GOT3 (cell line): ENCODE data around the gene KRTAP5-6.
"Not testable (repeated sequence)": the region's sequence is repeated elsewhere in the genome, so short reads cannot be mapped to it uniquely, and the experiment has no call there.

ENCODE experiments used
- DNase-seq: peaks from one replicate; lab custom pipeline; 2025; ENCODE audit warnings: mixed read lengths; lab: John Stamatoyannopoulos, UW

Gene KRTAP5-6

GRCh38 chr11:1661454-1662269 lies 35.3 kb upstream of the KRTAP5-6 start:
- not testable (repeated sequence) for DNase-seq

GRCh38 chr11:1662699-1663283 lies 34.2 kb upstream of the KRTAP5-6 start:
- DNase-seq = not testable (repeated sequence)

- no peak for DNase-seq
Measured at GRCh38 chr11:1665313-1665712, 31.7 kb upstream of the KRTAP5-6 start.

GRCh38 chr11:1667121-1667850 lies 29.7 kb upstream of the KRTAP5-6 start:
- no peak for DNase-seq

- DNase-seq = no peak
Measured at GRCh38 chr11:1667906-1668305, 29.1 kb upstream of the KRTAP5-6 start.

GRCh38 chr11:1668911-1669473 lies 28.0 kb upstream of the KRTAP5-6 start:
- no peak for DNase-seq

GRCh38 chr11:1669546-1670218 lies 27.3 kb upstream of the KRTAP5-6 start:
- no peak for DNase-seq

- DNase-seq = not testable (repeated sequence)
Measured at GRCh38 chr11:1670457-1670856, 26.5 kb upstream of the KRTAP5-6 start.

GRCh38 chr11:1670905-1671371 lies 26.1 kb upstream of the KRTAP5-6 start:
- DNase-seq = no peak

- DNase-seq = no peak
Measured at GRCh38 chr11:1671658-1672057, 25.3 kb upstream of the KRTAP5-6 start.

- no peak for DNase-seq
Measured at GRCh38 chr11:1672613-1673350, 24.2 kb upstream of the KRTAP5-6 start.

GRCh38 chr11:1673446-1674172 lies 23.4 kb upstream of the KRTAP5-6 start:
- no peak for DNase-seq

GRCh38 chr11:1674173-1675131 lies 22.5 kb upstream of the KRTAP5-6 start:
- DNase-seq = no peak

GRCh38 chr11:1675536-1676228 lies 21.3 kb upstream of the KRTAP5-6 start:
- no peak for DNase-seq

- no peak for DNase-seq
Measured at GRCh38 chr11:1676229-1676740, 20.7 kb upstream of the KRTAP5-6 start.

GRCh38 chr11:1679881-1680280 lies 17.1 kb upstream of the KRTAP5-6 start:
- no peak for DNase-seq

GRCh38 chr11:1682225-1682905 lies 14.6 kb upstream of the KRTAP5-6 start:
- DNase-seq = no peak

- not testable (repeated sequence) for DNase-seq
Measured at GRCh38 chr11:1683216-1683615, 13.8 kb upstream of the KRTAP5-6 start.
